ENCODE results near the gene CUEDC2.

CUEDC2 gene

GRCh38 chr10:102404361-102405107 is 27.8 kb downstream of the CUEDC2 start:
- no peaks in the 10 kb centered on the region for H3K9me3 Mint-ChIP-seq
- H3K27me3 Mint-ChIP-seq, result peaks cover 6% of the 10 kb centered on the region
- H3K4me3 Mint-ChIP-seq, result no peak overlapping the region
- H3K27ac Mint-ChIP-seq, result peak overlapping the region; percentile 29
- H3K36me3 Mint-ChIP-seq (ENCODE audit: low read depth), result peaks cover 48% of the 10 kb centered on the region
- peaks cover 30% of the 10 kb centered on the region for H3K4me1 Mint-ChIP-seq (ENCODE audit: low read depth)
- no peak for DNase-seq

- Mint-ChIP-seq H3K27me3 (peaks cover under 1% of the 10 kb centered on the region), H3K36me3 (ENCODE audit: low read depth) (peaks cover 60% of the 10 kb centered on the region), H3K27ac (no peak overlapping the region), H3K4me1 (ENCODE audit: low read depth) (peaks cover 34% of the 10 kb centered on the region), H3K9me3 (no peaks in the 10 kb centered on the region), H3K4me3 (no peak overlapping the region)
- DNase-seq, result no peak
Measured at GRCh38 chr10:102403115-102403514, 29.3 kb downstream of the CUEDC2 start.

GRCh38 chr10:102402512-102402896 is 29.9 kb downstream of the CUEDC2 start:
- Mint-ChIP-seq H3K9me3 (no peaks in the 10 kb centered on the region), H3K4me3 (no peak overlapping the region), H3K4me1 (ENCODE audit: low read depth) (peaks cover 34% of the 10 kb centered on the region), H3K27ac (peak overlapping the region; percentile 55), H3K36me3 (ENCODE audit: low read depth) (peaks cover 66% of the 10 kb centered on the region), H3K27me3 (no peaks in the 10 kb centered on the region)
- DNase-seq, result no peak

- H3K27ac Mint-ChIP-seq, result peak overlapping the region; percentile 55
- no peaks in the 10 kb centered on the region for H3K27me3 Mint-ChIP-seq
- H3K36me3 Mint-ChIP-seq (ENCODE audit: low read depth), result peaks cover 71% of the 10 kb centered on the region
- H3K4me1 Mint-ChIP-seq (ENCODE audit: low read depth), result peaks cover 37% of the 10 kb centered on the region
- no peak for DNase-seq
- no peak overlapping the region for H3K4me3 Mint-ChIP-seq
- H3K9me3 Mint-ChIP-seq, result no peaks in the 10 kb centered on the region
Measured at GRCh38 chr10:102401735-102402511, 30.5 kb downstream of the CUEDC2 start.

GRCh38 chr10:102401342-102401654 is 31.1 kb downstream of the CUEDC2 start:
- peaks cover 78% of the 10 kb centered on the region for H3K36me3 Mint-ChIP-seq (ENCODE audit: low read depth)

GRCh38 chr10:102400598-102401341 is 31.6 kb downstream of the CUEDC2 start:
- Mint-ChIP-seq H3K4me3 (peak overlapping the region; percentile 97), H3K4me1 (ENCODE audit: low read depth) (peaks cover 47% of the 10 kb centered on the region), H3K27ac (peak overlapping the region; percentile 77), H3K27me3 (no peaks in the 10 kb centered on the region), H3K36me3 (ENCODE audit: low read depth) (peaks cover 83% of the 10 kb centered on the region), H3K9me3 (no peaks in the 10 kb centered on the region)
- DNase-seq, result no peak

More at GRCh38 chr10:102401342-102401654, 31.1 kb downstream of the CUEDC2 start:
- H3K27ac Mint-ChIP-seq, result no peak overlapping the region
- no peaks in the 10 kb centered on the region for H3K9me3 Mint-ChIP-seq
- H3K4me1 Mint-ChIP-seq (ENCODE audit: low read depth), result peaks cover 44% of the 10 kb centered on the region
- no peak overlapping the region for H3K4me3 Mint-ChIP-seq
- no peaks in the 10 kb centered on the region for H3K27me3 Mint-ChIP-seq
- no peak for DNase-seq

GRCh38 chr10:102400076-102400475 is 32.3 kb downstream of the CUEDC2 start:
- DNase-seq, result no peak
- Mint-ChIP-seq H3K36me3 (ENCODE audit: low read depth) (peaks cover 87% of the 10 kb centered on the region), H3K4me1 (ENCODE audit: low read depth) (peaks cover 47% of the 10 kb centered on the region)

GRCh38 chr10:102399217-102400021 is 33.0 kb downstream of the CUEDC2 start:
- Mint-ChIP-seq H3K4me1 (ENCODE audit: low read depth) (peaks cover 47% of the 10 kb centered on the region), H3K27me3 (no peaks in the 10 kb centered on the region), H3K36me3 (ENCODE audit: low read depth) (peaks cover 89% of the 10 kb centered on the region), H3K9me3 (no peaks in the 10 kb centered on the region), H3K4me3 (peak overlapping the region; percentile 97), H3K27ac (peak overlapping the region; percentile 99)
- peak; percentile 92 for DNase-seq

More at GRCh38 chr10:102400076-102400475, 32.3 kb downstream of the CUEDC2 start:
- Mint-ChIP-seq H3K4me3 (peak overlapping the region; percentile 97), H3K27me3 (no peaks in the 10 kb centered on the region), H3K27ac (peak overlapping the region; percentile 84), H3K9me3 (no peaks in the 10 kb centered on the region)

- H3K27ac Mint-ChIP-seq, result peak overlapping the region; percentile 99
- peak overlapping the region; percentile 97 for H3K4me3 Mint-ChIP-seq
- H3K9me3 Mint-ChIP-seq, result no peaks in the 10 kb centered on the region
- peaks cover 49% of the 10 kb centered on the region for H3K4me1 Mint-ChIP-seq (ENCODE audit: low read depth)
- H3K27me3 Mint-ChIP-seq, result no peaks in the 10 kb centered on the region
- H3K36me3 Mint-ChIP-seq (ENCODE audit: low read depth), result peaks cover 83% of the 10 kb centered on the region
- no peak for DNase-seq
Measured at GRCh38 chr10:102398172-102399020, 34.0 kb downstream of the CUEDC2 start.

GRCh38 chr10:102397222-102398171 is 34.9 kb downstream of the CUEDC2 start:
- Mint-ChIP-seq H3K4me1 (ENCODE audit: low read depth) (peaks cover 56% of the 10 kb centered on the region), H3K36me3 (ENCODE audit: low read depth) (peaks cover 78% of the 10 kb centered on the region)

GRCh38 chr10:102396730-102397151 is 35.6 kb downstream of the CUEDC2 start:
- H3K4me1 Mint-ChIP-seq (ENCODE audit: low read depth), result peaks cover 57% of the 10 kb centered on the region
- H3K27me3 Mint-ChIP-seq, result no peaks in the 10 kb centered on the region
- peaks cover 71% of the 10 kb centered on the region for H3K36me3 Mint-ChIP-seq (ENCODE audit: low read depth)
- H3K9me3 Mint-ChIP-seq, result no peaks in the 10 kb centered on the region
- peak overlapping the region; percentile 97 for H3K4me3 Mint-ChIP-seq
- peak overlapping the region; percentile 99 for H3K27ac Mint-ChIP-seq
- DNase-seq, result no peak

More at GRCh38 chr10:102397222-102398171, 34.9 kb downstream of the CUEDC2 start:
- Mint-ChIP-seq H3K9me3 (no peaks in the 10 kb centered on the region), H3K4me3 (peak overlapping the region; percentile 97), H3K27ac (peak overlapping the region; percentile 99), H3K27me3 (no peaks in the 10 kb centered on the region)
- DNase-seq, result no peak

- Mint-ChIP-seq H3K4me1 (ENCODE audit: low read depth) (peaks cover 57% of the 10 kb centered on the region), H3K27me3 (no peaks in the 10 kb centered on the region), H3K36me3 (ENCODE audit: low read depth) (peaks cover 66% of the 10 kb centered on the region)
Measured at GRCh38 chr10:102396317-102396650, 36.1 kb downstream of the CUEDC2 start.

More at GRCh38 chr10:102396317-102396650, 36.1 kb downstream of the CUEDC2 start:
- DNase-seq, result no peak
- Mint-ChIP-seq H3K27ac (peak overlapping the region; percentile 99), H3K9me3 (no peaks in the 10 kb centered on the region), H3K4me3 (peak overlapping the region; percentile 97)
